T1000 (cell line): Measurements from ENCODE around the gene GINS2.

Source experiments
- DNase-seq: peaks from one replicate; lab custom pipeline; 2025; ENCODE audit warnings: mixed read lengths; lab: John Stamatoyannopoulos, UW

Gene GINS2

GRCh38 chr16:85716022-85716679 lies 27.4 kb upstream of the GINS2 start:
- DNase-seq: no peak

GRCh38 chr16:85715169-85716021 lies 26.6 kb upstream of the GINS2 start:
- DNase-seq: no peak

GRCh38 chr16:85712801-85713200 lies 24.0 kb upstream of the GINS2 start:
- no peak for DNase-seq

GRCh38 chr16:85711982-85712587 lies 23.3 kb upstream of the GINS2 start:
- no peak for DNase-seq

DNA sequence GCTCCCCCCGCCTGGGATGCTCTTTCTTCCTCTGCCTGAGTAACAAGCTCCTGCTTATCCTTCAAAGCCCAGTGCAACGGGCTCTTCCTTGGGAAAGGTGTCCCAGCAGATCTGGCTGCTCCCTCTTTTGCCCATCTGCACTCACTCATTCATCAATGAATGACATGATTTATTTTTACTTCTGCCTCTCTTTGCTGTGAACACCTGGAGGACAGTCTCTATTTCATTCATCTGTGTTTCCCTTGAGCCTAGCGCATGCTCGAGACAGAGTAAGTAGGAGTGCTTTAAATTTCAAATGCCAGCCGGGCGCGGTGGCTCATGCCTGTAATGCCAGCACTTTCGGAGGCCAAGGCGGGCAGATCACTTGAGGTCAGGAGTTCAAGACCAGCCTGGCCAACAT lies 22.0 kb upstream of the GINS2 start:
- no peak for DNase-seq

DNA sequence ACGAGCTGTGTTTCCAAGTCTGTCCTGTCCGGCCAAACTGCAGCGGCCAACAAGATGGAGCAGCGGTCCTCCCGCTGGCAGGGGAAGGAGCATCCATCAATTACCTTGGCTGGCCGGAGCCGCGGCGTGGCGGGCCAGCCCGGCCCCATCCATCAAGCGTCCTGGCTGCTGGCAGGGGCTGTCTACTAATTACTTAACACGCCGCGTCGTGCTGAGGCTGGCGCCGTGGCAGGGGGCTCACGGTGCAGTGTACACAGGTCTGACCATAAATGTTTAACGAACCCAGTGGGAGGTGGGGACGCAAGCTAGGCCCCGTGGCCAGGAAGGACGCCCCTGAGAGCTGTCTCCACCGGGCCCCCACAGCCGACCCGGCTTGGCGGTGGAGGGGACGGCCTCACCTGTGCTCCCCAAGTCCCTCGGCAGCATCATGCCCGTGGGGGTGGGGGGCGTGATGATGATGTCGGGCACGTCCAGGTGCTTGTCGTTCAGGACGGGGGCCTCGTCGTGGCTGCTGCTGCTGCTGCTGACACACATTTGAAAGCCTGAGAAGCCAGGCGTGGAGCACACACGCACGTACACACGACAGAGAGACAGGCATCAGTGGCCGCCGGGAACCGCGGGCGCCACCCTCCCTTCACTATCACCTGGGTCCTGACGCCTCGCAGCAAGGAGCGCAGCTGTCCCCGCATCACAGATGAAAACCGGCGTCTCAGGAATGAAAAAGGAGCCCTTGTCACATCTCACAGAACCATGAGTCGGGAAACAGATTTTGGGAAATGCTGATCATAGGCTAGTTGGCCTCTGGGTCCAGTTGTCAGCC lies 21.2 kb upstream of the GINS2 start:
- no peak for DNase-seq

GRCh38 chr16:85708338-85708737 lies 19.6 kb upstream of the GINS2 start:
- no peak for DNase-seq

DNA sequence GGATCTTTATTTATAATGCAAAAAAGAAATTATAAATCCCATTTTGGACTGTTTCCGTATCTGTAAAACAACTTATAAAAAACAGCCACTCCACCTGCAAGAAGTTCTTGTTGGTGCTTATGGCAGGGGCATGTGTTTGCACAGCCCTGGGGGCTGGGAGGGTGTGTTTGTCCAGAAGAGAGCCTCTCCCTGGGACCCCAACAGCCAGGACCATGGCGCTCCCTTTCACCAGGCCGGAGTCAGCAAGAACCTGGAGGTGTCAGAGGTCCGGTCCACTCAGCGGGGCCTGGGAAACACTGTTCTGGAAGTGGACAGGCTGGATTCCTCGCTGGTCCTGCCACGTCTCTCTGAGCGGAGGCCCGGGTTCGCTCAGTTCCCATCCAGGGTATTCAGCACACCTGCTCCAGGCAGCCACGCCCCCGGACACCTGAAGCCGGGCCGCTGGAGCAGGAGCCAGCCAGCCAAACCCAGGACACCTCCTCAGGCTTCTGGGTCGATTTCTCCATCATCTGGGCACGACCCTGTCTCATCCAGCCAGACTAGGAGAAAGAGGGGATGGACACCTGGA lies 18.9 kb upstream of the GINS2 start:
- DNase-seq: no peak

GRCh38 chr16:85706449-85707034 lies 17.8 kb upstream of the GINS2 start:
- DNase-seq: no peak

DNA sequence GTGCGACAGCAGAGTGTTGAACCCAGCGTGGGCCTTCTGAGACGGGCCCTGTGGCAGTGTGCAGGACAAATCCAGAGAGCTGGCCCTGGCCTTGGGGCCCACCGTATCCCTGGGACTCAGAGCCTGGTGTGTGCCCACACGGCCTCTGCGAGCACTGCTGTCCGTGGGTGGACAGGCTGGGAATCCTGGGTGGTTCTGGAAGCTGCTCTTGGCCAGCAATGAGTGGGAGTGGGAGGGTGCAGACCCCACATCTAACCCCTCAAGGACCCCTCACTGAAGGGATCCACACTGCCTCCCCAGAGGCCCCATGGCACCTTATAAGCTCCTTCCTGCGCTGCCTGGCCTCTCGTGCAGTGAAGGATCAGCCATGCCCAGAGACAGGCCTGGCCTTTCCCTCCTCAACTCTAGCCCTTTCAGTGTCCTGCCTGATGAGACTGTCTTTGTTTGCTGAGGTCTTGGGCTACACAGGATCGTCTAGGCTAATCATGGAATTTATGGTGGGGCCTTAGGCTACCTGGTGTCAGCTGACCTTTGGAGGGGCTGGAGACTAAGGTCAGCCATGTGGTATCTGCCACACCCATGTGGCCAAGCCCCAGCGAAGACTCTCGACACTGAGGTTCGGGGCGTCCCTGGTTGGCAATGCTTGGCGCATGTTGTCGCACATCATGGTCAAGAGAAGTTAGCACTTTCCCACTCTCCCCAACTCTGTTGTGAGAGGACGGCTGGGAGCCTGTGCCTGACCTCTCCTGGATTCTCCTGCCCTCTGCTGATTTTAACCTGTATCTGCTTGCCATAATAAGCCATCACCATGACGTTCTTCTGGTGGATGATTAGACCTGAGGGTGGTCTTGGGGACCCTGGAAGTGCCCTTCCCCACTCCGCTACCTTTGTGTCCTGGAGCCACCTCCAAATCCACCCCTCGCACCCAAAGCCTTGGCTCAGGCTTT lies 16.4 kb upstream of the GINS2 start:
- no peak for DNase-seq

GRCh38 chr16:85704011-85704410 lies 15.3 kb upstream of the GINS2 start:
- DNase-seq: no peak

GRCh38 chr16:85699628-85700027 lies 10.9 kb upstream of the GINS2 start:
- DNase-seq: no peak

DNA sequence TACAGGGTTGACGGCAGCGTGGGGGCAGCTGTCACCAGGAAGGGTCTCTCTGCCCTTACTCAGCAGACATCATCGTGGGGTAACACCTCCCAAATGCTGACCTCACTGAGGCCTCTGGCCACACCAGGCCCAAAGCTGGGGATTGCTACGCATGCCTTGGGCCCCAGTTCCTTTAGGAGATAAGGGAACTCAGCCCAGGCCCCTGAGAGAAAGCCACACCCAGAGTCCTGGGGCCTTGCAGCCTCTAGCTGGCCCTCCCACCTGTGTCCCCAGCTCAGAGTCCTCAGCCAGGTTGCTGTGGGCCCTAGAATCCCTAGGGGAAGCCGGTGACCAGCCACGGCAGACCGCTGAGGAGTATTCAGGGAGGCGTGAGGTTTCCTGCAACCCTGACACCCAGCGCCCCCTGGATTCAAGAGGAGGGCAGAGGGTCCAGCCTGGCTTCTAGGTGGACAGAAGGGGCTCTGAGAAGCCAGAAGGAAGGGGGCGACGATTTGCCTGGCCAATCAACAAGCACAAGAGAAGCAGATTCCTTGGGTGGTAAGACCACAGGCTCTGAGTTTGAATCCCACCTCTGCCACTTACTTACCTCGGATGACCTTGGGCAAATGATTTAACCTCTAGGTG lies 10.3 kb upstream of the GINS2 start:
- no peak for DNase-seq

GRCh38 chr16:85698459-85698891 lies 9.7 kb upstream of the GINS2 start:
- DNase-seq: no peak

DNA sequence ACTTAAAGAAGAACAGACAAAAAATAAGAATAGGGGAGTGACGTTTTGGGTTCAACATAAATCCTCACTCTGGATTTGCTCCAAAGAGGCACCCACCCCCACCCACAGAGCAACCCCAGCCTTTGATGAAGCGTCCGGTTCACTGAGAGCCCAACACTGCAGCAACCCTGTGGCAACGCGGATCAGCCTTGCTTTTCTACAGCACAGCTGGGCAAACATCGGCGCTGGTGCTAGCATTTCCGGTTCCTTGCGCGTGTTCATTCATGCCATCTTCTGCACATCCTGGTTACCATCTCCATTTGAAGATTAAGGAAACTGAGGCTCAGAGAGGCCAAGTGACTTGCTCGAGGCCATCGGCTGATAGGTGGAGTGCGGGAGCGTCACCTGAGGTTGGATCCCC lies 8.7 kb upstream of the GINS2 start:
- no peak for DNase-seq

GRCh38 chr16:85696781-85697180 lies 8.0 kb upstream of the GINS2 start:
- no peak for DNase-seq

DNA sequence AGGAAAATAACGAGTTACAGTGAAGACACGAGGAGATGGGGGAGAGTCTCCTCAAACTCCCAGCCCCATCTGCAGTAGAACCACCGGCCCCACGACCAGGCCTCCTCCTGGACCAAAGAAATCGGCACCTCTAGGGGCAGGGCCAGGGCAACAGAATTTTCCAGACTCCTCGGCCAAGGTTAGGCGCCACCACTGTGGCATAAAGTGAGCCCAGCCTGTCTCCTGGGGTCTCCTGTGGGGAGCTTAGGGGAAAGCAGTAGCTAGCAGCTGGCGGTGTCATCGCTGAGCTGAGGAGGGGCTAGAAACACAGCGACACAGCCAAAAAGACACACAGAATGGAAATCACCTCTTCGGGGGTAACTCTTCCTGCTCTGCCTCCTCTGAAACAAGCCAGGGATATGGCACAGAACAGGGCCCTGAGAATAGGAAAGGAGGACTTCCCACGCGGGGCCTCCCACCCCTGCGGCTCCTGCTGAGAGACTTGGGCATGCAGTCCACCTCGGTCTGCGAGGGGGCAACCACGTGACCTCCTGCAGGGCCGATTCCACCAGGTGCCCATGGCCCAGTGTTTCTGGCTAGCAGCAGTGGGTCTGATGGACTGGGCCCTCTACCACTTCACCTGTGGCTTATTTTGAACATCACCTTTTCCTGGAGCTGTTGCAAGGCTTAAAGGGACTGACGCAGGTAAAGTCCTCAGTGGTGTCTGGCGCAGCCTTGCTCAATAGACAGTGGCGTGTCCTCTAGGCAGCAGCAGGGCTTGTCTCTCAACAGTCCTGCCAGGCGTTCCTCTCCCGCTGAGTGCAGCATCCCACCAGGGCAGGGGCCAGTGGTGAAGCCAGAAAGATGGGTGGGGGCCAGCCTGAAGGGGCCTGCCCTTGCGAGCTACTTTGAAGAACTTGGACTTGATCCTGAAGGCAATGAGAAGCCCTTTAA lies 6.7 kb upstream of the GINS2 start:
- DNase-seq: no peak

- no peak for DNase-seq
Observed at GRCh38 chr16:85690469-85691064, 1.8 kb upstream of the GINS2 start.
